Umbilical cord (tissue), 2 donors: ENCODE data around the gene PPAN. TPM values are rescaled to one million over a fixed set of nuclear protein-coding genes. Genes with fewer than 3 reads are reported as not detected.

Source experiments
- DNase-seq: peaks from one replicate; pipeline ENCODE4 v3.0.0-alpha.2; 2015; ENCODE audit warnings: low spot score
- total RNA-seq: library from RNA; depleted of rRNA; stranded (reverse); fragments of >200 nt; gene quantifications from one replicate; pipeline ENCODE4 v1.2.3, GENCODE V29; 2014; ENCODE audit warnings: low replicate concordance; ENCODE audit not compliant: insufficient read depth

The PPAN gene
- total RNA-seq, 1 donor from 2014 or later: 26.0 TPM

DNA sequence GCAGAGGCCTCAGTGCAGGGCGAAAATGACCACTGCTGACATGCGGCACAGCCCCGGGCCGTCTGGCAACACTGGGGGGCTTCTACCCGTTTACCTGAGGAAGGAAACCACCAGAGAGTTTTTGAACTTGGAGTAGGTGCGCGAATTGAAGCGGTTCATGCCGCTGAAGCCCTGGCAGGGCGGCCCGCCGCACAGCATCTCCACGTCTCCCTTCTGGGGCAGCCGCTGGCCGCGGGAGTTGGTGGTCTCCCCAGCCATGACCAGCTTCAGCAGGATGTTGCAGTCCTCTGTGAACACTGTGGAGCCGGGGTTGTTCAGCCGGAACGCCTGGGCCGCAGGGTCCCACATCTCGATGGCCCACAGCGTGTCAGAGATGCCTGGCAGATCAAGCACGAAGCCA lies 33.8 kb downstream of the PPAN start:
- DNase-seq: no peak

DNA sequence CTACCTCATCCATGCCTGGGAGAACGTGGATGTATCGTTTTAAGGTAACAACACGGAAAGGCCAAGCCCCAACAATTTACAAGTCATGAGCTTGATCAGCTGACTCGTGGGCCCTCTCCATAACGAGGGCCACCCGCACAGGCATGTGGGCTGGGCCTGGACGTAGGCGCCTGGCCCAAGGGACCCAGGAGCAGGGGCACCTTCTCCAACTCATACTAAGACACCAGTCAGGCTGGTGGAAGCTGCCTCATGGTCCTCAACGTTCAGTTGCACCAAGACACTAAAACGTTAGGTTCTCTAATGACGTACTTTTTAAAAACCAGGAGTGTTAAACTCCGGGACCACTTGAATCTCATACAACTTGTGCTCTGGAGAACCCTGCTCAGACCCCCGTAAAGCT lies 35.3 kb downstream of the PPAN start:
- no peak for DNase-seq

DNA sequence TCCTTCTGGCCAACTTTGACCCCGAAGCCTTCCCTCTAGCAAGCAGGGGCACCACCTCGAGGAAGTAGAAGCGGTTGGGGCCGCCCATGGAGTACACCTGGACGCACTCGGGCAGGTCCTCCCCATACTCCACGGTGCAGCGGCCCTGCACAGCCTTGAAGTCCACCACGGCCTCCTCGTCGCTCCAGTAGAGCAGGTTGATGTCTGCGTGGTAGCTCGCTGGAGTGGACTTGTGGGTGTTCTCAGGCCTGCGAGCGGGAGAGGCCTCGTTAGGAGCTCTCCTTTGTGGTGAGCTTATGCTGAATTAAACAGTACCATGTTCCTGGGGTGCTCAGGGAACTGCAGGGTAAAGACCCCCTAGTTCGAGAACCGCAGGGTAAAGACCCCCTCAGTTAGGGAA lies 35.8 kb downstream of the PPAN start:
- DNase-seq: no peak

DNA sequence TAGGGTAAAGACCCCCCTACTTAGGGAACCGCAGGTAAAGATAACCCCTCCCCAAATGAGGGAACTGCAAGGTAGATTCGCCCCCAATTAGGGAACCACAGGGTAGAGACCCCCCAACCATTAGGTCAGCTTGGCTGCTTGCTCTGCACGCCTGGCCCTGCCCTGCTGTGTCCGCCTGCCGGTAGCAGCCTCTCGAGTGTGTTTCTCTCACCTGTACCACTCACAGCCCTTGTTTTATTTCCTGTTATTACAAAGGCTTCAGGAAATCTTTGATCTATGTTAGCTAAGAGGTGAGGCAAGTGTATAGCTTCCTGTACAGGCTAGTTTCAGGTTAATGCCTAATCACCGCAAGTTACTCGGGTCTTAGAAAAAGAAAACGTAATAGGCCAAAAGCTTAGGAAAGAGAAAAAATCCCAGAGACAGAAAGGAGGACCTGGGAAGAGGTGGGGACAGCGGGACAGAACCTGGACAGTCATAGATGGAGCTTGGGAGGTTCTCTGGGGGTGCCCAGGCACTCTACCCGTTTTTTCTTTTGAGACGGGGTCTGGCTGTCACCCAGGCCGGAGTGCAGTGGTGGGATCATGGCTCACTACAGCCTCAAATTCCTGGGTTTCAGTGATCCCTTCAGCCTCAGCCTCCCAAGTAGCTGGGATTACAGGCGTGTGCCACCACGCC lies 36.7 kb downstream of the PPAN start:
- DNase-seq: no peak

DNA sequence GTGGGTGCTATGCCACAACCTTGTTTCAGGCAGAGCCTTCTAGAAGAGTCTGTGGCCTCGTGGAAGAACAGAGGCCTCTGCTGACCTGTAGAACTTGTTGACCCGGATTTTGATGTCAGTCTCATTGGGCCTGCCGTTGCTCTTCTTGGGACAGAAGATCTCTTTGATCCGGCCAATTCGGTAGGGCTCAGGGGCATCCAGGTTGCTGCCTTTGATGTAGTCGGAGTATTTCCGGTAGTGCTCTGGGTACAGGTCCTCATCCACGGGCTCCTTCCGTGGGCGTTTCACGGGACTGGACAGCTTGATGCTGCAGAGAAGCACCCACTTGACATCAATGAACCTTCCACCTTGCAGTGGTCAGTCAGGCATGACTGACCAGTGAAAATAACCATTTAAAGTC lies 37.5 kb downstream of the PPAN start:
- DNase-seq: no peak

DNA sequence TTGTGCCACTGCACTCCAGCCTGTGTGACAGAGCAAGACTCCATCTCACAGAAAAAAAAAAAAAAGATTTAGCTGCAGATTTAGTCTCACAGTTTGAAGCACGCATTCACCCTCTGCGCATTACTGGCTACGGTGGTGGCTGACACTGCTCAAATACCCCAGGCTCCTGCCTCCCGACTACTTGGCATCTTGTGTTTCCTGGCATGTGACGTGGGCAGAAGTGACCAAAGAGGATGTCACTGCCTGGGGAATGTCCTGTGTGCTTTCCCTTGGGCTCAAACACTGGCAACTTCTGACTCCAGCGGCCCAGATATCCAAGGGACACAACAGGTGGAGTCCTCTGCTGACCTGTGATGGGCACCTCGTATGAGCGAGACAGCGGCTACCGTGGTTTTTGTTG lies 38.2 kb downstream of the PPAN start:
- no peak for DNase-seq

DNA sequence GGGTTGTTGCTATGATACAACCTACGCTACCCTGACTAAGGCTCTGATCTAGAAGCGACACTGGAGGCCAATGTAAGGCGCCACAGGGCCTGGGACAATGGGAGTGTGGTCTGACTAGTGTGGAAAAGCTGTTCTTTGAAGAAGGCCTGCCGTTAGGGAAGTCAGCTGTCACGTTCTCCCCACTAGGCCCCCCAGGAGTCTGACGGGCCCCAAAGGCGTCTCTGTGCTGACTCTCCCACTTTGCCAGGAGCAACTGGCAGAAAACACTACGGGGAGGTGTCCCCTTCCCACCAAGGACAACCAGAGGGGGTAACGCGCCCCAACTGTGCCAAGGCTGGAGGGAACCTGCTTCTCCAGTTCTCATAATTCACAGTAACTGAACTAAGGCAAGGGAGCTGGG lies 38.9 kb downstream of the PPAN start:
- DNase-seq: no peak

DNA sequence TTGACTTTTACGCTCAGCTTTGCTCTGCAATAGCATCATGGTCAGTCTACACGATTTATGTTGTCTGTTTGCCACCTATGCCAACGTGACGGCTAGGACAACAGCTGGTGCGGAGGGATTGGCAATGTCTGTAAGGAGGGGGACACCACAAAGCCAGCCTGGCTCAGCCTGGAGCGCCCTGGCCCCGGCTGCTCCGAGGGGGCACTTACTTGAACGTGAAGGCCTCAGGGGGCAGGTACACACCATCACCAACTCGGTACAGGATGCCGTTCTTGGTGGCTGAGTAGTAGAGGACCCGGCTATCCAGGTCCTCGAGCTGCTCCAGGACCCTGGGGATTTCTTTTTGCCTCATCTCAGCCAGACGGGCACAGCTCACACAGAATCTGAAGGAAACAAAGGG lies 40.0 kb downstream of the PPAN start:
- no peak for DNase-seq

DNA sequence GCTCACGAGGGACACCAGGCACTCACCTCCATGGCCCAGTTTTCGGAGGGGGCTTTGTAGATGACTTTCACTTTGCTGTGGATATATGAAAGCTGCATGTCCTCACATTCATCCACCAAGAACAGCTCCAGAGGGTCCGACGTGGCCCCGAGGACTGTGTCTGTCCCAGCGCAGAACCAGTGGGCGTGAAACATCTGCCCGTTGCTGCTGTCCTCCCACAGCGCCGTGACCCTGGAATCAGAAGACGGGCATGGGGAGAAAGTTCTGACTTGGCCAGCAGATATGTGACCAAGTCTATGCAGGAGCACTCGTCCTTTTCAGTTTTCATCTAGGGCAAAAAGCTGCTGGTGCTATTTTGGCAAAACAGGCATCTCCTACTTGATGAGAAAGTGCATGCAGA lies 43.3 kb downstream of the PPAN start:
- DNase-seq: no peak

DNA sequence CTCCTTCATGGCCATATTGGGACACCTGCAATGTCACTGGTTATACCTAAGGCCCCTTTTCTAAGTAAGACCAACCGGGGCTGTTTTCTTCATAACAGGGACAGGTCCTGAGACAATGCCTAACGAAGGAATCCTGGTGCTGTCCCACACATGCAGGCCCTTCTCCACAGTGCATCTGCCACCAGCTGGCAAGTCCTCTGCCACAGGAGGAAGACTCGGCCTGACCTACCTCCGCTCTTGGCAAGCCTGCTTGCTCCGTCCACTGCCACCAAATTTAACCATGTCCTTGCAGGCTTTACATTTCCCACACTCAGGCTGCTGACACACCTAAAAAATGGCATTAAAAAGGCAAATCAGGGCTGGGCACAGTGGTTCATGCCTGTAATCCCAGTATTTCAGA lies 45.4 kb downstream of the PPAN start:
- DNase-seq: no peak

DNA sequence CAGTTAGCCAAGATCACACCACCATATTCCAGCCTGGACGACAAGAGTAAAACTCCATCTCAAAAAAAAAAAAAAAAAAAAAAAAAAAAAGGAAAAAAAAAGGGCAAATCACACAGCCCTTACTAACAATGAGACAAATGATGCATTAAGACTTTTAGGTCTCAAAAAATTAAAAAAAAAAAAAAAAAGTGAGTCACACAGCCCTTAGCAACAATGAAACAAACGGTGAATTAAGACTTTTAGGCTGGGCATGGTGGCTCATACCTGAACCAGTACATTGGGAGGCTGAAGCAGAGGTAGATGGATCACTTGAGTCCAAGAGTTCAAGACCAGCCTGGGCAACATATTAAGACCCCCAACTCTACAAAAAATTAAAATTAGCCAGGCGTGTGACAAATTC lies 45.9 kb downstream of the PPAN start:
- DNase-seq: no peak

DNA sequence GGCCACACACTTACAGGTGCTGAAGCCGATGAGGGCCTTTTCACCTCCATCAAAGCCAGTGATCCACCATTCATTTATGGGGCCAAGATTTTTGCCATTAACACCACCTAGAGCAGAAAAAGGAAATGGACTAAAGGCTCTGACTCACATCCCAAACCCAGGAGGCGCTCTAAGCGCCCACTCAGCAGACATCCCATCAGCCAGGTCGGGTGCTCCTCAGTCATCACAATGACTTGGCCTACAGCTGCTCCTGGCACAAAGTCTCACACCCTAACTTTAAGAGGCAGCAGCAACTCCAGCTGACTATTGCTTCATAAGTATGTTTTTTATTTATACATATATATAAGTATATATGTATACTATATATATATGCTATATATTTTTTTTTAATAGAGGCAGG lies 49.7 kb downstream of the PPAN start:
- DNase-seq: no peak

DNA sequence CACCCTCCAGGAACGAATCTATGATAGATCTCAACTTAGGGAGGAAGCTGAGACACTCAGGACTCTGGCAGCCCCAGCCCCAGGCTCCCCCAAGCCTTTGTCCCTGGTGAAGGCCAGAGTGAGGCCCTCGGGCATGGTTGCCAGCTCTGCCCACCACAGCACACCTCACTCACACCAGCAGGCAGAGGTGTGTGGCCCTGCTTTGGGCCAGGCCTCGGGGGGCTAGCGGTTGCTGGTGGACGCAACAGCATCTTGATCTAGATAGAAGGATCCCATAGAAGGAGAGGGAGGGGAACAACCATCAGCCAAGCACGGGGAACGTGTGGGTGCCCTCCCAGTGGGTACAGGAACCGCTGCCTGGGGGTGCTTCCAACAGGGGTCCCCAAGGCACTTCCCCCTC lies 51.9 kb downstream of the PPAN start:
- no peak for DNase-seq

DNA sequence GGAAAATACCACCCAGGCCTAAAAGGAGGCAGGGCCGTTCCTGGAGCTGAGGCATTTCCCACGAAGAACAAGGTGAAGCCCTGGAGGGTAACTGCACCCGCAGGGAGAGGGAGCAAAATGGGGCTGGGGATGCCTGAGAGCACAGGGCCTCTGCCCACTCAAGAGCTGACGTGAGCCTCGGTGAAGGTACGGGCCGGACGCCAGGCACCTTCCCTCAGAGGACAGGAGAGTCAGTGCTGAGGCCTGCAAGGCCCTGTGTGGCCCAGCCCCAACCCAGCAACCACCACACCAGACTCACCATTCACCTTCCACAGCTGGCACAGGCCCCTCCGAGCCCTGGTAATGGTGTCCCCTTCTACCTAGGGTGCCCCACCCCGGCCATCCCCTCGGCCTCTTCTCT lies 52.3 kb downstream of the PPAN start:
- DNase-seq: no peak

DNA sequence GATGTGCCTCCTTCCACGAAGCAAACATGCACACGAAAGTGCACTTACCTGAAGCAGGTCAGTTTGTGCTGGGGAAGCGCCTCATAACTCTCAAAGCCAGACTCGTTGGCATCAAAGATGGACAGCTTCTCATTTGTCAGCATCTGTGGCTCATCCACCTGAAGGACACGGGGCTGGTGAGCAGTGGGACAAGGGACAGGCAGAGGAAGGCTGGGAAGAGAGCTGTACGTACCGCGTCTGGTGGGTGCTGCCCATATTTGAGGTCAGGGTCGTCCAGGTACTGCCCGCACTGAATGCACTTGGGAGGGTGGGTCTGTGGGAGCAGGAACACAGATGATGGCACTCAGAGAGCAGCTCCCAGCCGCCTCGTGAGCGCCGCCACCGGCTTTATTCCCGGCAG lies 53.4 kb downstream of the PPAN start:
- DNase-seq: no peak

Other genes with a start within 250 kb of the PPAN start
- not detected for gene OLFM2, start 169.8 kb upstream of the PPAN start, total RNA-seq
- gene COL5A3, start 95.9 kb upstream of the PPAN start, total RNA-seq: 30.3 TPM
- not detected for gene RDH8, start 92.9 kb upstream of the PPAN start, total RNA-seq
- gene SHFL, start 20.0 kb upstream of the PPAN start, total RNA-seq: 16.9 TPM
- 1.7 TPM for gene ANGPTL6, start 3.7 kb upstream of the PPAN start, total RNA-seq
- 18.5 TPM for gene P2RY11, start 5.3 kb downstream of the PPAN start, total RNA-seq
- gene EIF3G, start 13.5 kb downstream of the PPAN start, total RNA-seq: 216 TPM
- gene DNMT1, start 88.6 kb downstream of the PPAN start, total RNA-seq: 11.3 TPM
- gene S1PR2, start 125.0 kb downstream of the PPAN start, total RNA-seq: 19.0 TPM
- gene MRPL4, start 145.9 kb downstream of the PPAN start, total RNA-seq: 25.8 TPM
- gene ICAM1, start 164.8 kb downstream of the PPAN start, total RNA-seq: 14.2 TPM
- 4.1 TPM for gene ICAM4, start 180.6 kb downstream of the PPAN start, total RNA-seq
- 3.4 TPM for gene ICAM5, start 183.6 kb downstream of the PPAN start, total RNA-seq
- 1.7 TPM for gene ZGLP1, start 203.5 kb downstream of the PPAN start, total RNA-seq
- 18.3 TPM for gene FDX2, start 209.7 kb downstream of the PPAN start, total RNA-seq
- 5.8 TPM for gene RAVER1, start 227.2 kb downstream of the PPAN start, total RNA-seq
- 1.4 TPM for gene ICAM3, start 233.3 kb downstream of the PPAN start, total RNA-seq